Measurements from ENCODE around the gene SP2. TPM values are rescaled to one million over a fixed set of nuclear protein-coding genes. Genes with fewer than 3 reads are reported as not detected.

The SP2 gene
- polyA plus RNA-seq, 3 donors = 3.1 to 26.7 (median 6.8) TPM

DNA sequence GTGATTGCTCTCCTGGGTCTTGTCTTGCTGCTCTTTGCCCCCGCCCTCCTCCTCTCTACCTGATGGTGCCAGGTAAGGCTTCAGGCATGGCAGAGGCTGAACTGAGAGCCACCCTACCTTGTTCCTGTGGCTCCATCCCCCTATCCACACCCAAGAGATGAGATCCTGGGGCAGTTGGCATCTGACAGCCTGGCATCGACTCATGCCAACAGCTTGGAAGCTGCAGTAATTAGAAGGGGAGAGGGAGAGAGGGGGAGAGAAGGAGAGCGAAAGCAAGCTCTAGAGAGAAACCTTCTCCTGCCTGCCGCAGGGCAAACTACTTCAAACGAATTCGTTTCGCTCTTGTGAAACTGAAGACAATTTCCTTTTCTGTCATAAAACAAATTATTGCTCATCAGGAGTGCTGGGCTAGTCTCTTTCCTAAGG, 31.2 kb upstream of the SP2 start:
- Histone ChIP-seq H3K9me3 (replicated peaks in 1 of 2; ENCODE audit: control insufficient read depth in 1 of 2, insufficient read depth in 1 of 2, low read length in 2 of 2) (no peaks in the 10 kb centered on the region), H3K36me3 (replicated peaks in 1 of 2; ENCODE audit: control insufficient read depth in 1 of 2, insufficient read depth in 2 of 2, low read length in 2 of 2) (no peaks in the 10 kb centered on the region), H2AFZ (ENCODE audit: insufficient read depth, low read depth, low read length, poor library complexity, severe bottlenecking) (no peak overlapping the region), H3K79me2 (ENCODE audit: insufficient read depth, low read length) (no peaks in the 10 kb centered on the region), H3K27me3 (ENCODE audit: control insufficient read depth in 2 of 2, insufficient read depth in 2 of 2, low read length in 2 of 2) (peaks cover 0 to 4% of the 10 kb centered on the region in 2 donors), H3K4me3 (replicated peaks in 1 of 3; ENCODE audit: low read depth in 2 of 3, low read length in 3 of 3) (no peak overlapping the region), H3K4me1 (ENCODE audit: control insufficient read depth in 1 of 2, insufficient read depth in 2 of 2, low read length in 2 of 2) (no peaks in the 10 kb centered on the region), H3K27ac (ENCODE audit: low read depth in 1 of 2, low read length in 2 of 2) (no peak overlapping the region), H4K20me1 (ENCODE audit: insufficient read depth, low read length) (no peaks in the 10 kb centered on the region), H3K9ac (ENCODE audit: insufficient read depth, low read length, poor library complexity, severe bottlenecking) (no peak overlapping the region), H3K4me2 (replicated peaks; ENCODE audit: extremely low read depth, low read length, poor library complexity, severe bottlenecking) (no peak overlapping the region)
- intact Hi-C loops (cut with micrococcal nuclease) = no loop called here
- Mint-ChIP-seq H3K27ac (no peak overlapping the region), H3K9me3 (no peaks in the 10 kb centered on the region), H3K4me1 (peaks cover 8% of the 10 kb centered on the region), H3K27me3 (ENCODE audit: low read depth in 3 of 3) (peaks cover 7 to 33% (median 13%) of the 10 kb centered on the region in 3 donors), H3K36me3 (no peaks in the 10 kb centered on the region), H3K4me3 (no peak overlapping the region)
- TF ChIP-seq, protein P1, sequence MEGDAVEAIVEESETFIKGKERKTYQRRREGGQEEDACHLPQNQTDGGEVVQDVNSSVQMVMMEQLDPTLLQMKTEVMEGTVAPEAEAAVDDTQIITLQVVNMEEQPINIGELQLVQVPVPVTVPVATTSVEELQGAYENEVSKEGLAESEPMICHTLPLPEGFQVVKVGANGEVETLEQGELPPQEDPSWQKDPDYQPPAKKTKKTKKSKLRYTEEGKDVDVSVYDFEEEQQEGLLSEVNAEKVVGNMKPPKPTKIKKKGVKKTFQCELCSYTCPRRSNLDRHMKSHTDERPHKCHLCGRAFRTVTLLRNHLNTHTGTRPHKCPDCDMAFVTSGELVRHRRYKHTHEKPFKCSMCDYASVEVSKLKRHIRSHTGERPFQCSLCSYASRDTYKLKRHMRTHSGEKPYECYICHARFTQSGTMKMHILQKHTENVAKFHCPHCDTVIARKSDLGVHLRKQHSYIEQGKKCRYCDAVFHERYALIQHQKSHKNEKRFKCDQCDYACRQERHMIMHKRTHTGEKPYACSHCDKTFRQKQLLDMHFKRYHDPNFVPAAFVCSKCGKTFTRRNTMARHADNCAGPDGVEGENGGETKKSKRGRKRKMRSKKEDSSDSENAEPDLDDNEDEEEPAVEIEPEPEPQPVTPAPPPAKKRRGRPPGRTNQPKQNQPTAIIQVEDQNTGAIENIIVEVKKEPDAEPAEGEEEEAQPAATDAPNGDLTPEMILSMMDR (IDR thresholded peaks at IDR 0.05) = no peak
- 100% methylated on average over 1 of the region's 7 CpGs for WGBS (ENCODE audit: insufficient coverage)
- DNase-seq = no peak

DNA sequence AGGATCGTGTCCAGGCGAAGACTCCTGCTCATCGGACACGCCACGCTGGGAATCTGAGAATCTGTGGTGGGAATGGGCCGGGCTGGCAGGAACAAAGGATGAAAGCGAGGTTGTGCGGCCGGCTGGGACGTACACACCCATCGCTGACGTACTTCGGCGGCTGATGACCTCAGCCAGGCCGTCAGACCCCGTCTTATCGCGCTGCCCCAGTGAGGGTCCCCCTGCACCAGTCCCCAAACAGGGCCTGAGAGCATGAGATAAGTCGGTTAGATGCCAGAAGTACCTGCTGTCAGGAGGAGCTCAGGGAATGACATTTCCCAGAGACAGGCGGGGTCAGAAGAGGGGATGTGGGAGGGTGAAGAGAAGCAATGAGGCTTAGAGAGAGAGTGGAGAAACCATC, 29.1 kb upstream of the SP2 start:
- H4K20me1 ChIP-seq (ENCODE audit: insufficient read depth, low read length) = no peaks in the 10 kb centered on the region
- WGBS (ENCODE audit: insufficient coverage) = 91% methylated on average over 20 of the region's 20 CpGs
- no peaks in the 10 kb centered on the region for H3K9me3 ChIP-seq (replicated peaks in 1 of 2; ENCODE audit: control insufficient read depth in 1 of 2, insufficient read depth in 1 of 2, low read length in 2 of 2)
- Mint-ChIP-seq H3K4me1 (peaks cover 8% of the 10 kb centered on the region), H3K27ac (no peak overlapping the region), H3K9me3 (peaks cover 0 to under 1% (median 0%) of the 10 kb centered on the region in 7 donors), H3K27me3 (ENCODE audit: low read depth in 3 of 3) (peaks cover 19 to 50% (median 29%) of the 10 kb centered on the region in 3 donors), H3K36me3 (no peaks in the 10 kb centered on the region), H3K4me3 (no peak overlapping the region)
- H3K79me2 ChIP-seq (ENCODE audit: insufficient read depth, low read length) = no peaks in the 10 kb centered on the region
- H3K27me3 ChIP-seq (ENCODE audit: control insufficient read depth in 2 of 2, insufficient read depth in 2 of 2, low read length in 2 of 2) = peaks cover 12 to 17% of the 10 kb centered on the region in 2 donors
- no peak overlapping the region for H3K27ac ChIP-seq (ENCODE audit: low read depth in 1 of 2, low read length in 2 of 2)
- H3K4me1 ChIP-seq (ENCODE audit: control insufficient read depth in 1 of 2, insufficient read depth in 2 of 2, low read length in 2 of 2) = no peaks in the 10 kb centered on the region
- no peak overlapping the region for H3K9ac ChIP-seq (ENCODE audit: insufficient read depth, low read length, poor library complexity, severe bottlenecking)
- TF ChIP-seq, protein P1 (IDR thresholded peaks at IDR 0.05) = no peak
- no peak for DNase-seq
- no peak overlapping the region for H3K4me3 ChIP-seq (replicated peaks in 1 of 3; ENCODE audit: low read depth in 2 of 3, low read length in 3 of 3)
- intact Hi-C loops (cut with micrococcal nuclease) = no loop called here
- H2AFZ ChIP-seq (ENCODE audit: insufficient read depth, low read depth, low read length, poor library complexity, severe bottlenecking) = no peak overlapping the region
- no peak overlapping the region for H3K4me2 ChIP-seq (replicated peaks; ENCODE audit: extremely low read depth, low read length, poor library complexity, severe bottlenecking)
- no peaks in the 10 kb centered on the region for H3K36me3 ChIP-seq (replicated peaks in 1 of 2; ENCODE audit: control insufficient read depth in 1 of 2, insufficient read depth in 2 of 2, low read length in 2 of 2)
